Neural cell (in vitro differentiated cells): ENCODE results near the gene PLXNA2. TPM values are rescaled to one million over a fixed set of nuclear protein-coding genes. Genes with fewer than 3 reads are reported as not detected.

Source experiments
- H2AFZ ChIP-seq: fragments of 200-600, 300-800 bp; sonication (generic), shearing (Covaris generic); 2 replicates; pipeline ENCODE4 v1.6.0; 2014; ENCODE audit warnings: low read depth, mild to moderate bottlenecking, antibody characterized with exemption, low read length, moderate library complexity
- H3F3A ChIP-seq: fragments of 200-600 bp; shearing (Covaris generic); 2 replicates; pipeline ENCODE4 v1.6.1; 2016; ENCODE audit warnings: mild to moderate bottlenecking, moderate library complexity, mixed read lengths, antibody characterized with exemption, low read length; ENCODE audit not compliant: insufficient read depth, poor library complexity, severe bottlenecking
- H3K27ac ChIP-seq: fragments of 200-600, 300-800 bp; sonication (generic), shearing (Covaris generic); 2 replicates; pipeline ENCODE4 v1.5.1; 2014; ENCODE audit warnings: mild to moderate bottlenecking, low read length, moderate library complexity
- H3K27me3 ChIP-seq: fragments of 300-800, 200-600 bp; sonication (generic), shearing (Covaris generic); 2 replicates; pipeline ENCODE4 v1.6.0; 2014; ENCODE audit warnings: mild to moderate bottlenecking, low read depth, low read length, moderate library complexity; ENCODE audit not compliant: insufficient read depth
- H3K36me3 ChIP-seq: fragments of 300-800, 200-600 bp; sonication (generic), shearing (Covaris generic); 2 replicates; pipeline ENCODE4 v1.5.1; 2014; ENCODE audit warnings: mild to moderate bottlenecking, antibody characterized with exemption, low read length, moderate library complexity; ENCODE audit not compliant: insufficient read depth
- H3K4me2 ChIP-seq: fragments of 300-800, 200-600 bp; sonication (generic), shearing (Covaris generic); 2 replicates; pipeline ENCODE4 v1.6.0; 2014; ENCODE audit warnings: mild to moderate bottlenecking, low read length
- H3K4me3 ChIP-seq: fragments of 300-800, 200-600 bp; sonication (generic), shearing (Covaris generic); 2 replicates; pipeline ENCODE4 v1.5.1; 2014; ENCODE audit warnings: mild to moderate bottlenecking, low read length, moderate library complexity
- H3K79me2 ChIP-seq: fragments of 200-600 bp; shearing (Covaris generic); replicated peaks from 2 replicates; pipeline ENCODE4 v1.6.0; 2014; ENCODE audit warnings: mild to moderate bottlenecking, low read length, moderate library complexity; ENCODE audit not compliant: insufficient read depth
- H3K9ac ChIP-seq: fragments of 300-800, 200-600 bp; sonication (generic), shearing (Covaris generic); 2 replicates; pipeline ENCODE4 v1.6.1; 2016; ENCODE audit warnings: mild to moderate bottlenecking, low read length, mixed read lengths
- H3K9me2 ChIP-seq: fragments of 200-600 bp; shearing (Covaris generic); 2 replicates; pipeline ENCODE4 v1.6.1; 2016; ENCODE audit warnings: mild to moderate bottlenecking, low read length, mixed read lengths; ENCODE audit not compliant: insufficient read depth
- H3K9me3 ChIP-seq: fragments of 200-600, 300-800 bp; sonication (generic), shearing (Covaris generic); 2 replicates; pipeline ENCODE4 v1.6.1; 2016; ENCODE audit warnings: mild to moderate bottlenecking, mixed run types, low read length, moderate library complexity, mixed read lengths
- H4K20me1 ChIP-seq: fragments of 200-600 bp; shearing (Covaris generic); 2 replicates; pipeline ENCODE4 v1.6.1; 2016; ENCODE audit warnings: mild to moderate bottlenecking, mixed run types; ENCODE audit not compliant: insufficient read depth
- EP300 ChIP-seq: fragments of 450-650 bp; conservative IDR thresholded peaks from 2 replicates; pipeline ENCODE4 v1.6.1; 2014; ENCODE audit warnings: antibody characterized with exemption, mild to moderate bottlenecking, moderate library complexity; ENCODE audit not compliant: poor library complexity, severe bottlenecking
- EZH2 ChIP-seq: fragments of 200-600, 300-800 bp; shearing (Covaris generic), sonication (generic); IDR thresholded peaks from 2 replicates; pipeline ENCODE4 v1.6.1; 2014; ENCODE audit warnings: antibody characterized with exemption, low read length, borderline replicate concordance, mild to moderate bottlenecking; ENCODE audit not compliant: insufficient read depth, poor library complexity, severe bottlenecking
- MXI1 ChIP-seq: fragments of 450-650 bp; conservative IDR thresholded peaks from 2 replicates; pipeline ENCODE4 v1.6.1; 2014; ENCODE audit warnings: antibody characterized with exemption, mild to moderate bottlenecking; ENCODE audit not compliant: poor library complexity, severe bottlenecking
- POLR2AphosphoS5 ChIP-seq: IDR thresholded peaks from 2 replicates; pipeline ENCODE4 v1.6.1; 2012
- RAD21 ChIP-seq: fragments of 450-650 bp; conservative IDR thresholded peaks from 2 replicates; pipeline ENCODE4 v1.6.1; 2014; ENCODE audit warnings: antibody characterized with exemption, mild to moderate bottlenecking, moderate library complexity
- SMC3 ChIP-seq: fragments of 450-650 bp; conservative IDR thresholded peaks from 2 replicates; pipeline ENCODE4 v1.6.1; 2014; ENCODE audit warnings: antibody characterized with exemption, mild to moderate bottlenecking, moderate library complexity; ENCODE audit not compliant: poor library complexity
- TAF1 ChIP-seq: IDR thresholded peaks from 2 replicates; pipeline ENCODE4 v1.6.1; 2012; ENCODE audit warnings: low read depth
- polyA plus RNA-seq: library from polyadenylated mRNA; depleted of rRNA; stranded (reverse); fragments of >200 nt; gene quantifications from 2 replicates; pipeline ENCODE4 v1.2.3, GENCODE V29; 2014
- TF ChIP-seq, protein P1 (sequence below): fragments of 450-650 bp; IDR thresholded peaks from 2 replicates; pipeline ENCODE4 v1.5.1; 2014; ENCODE audit warnings: antibody characterized with exemption, mild to moderate bottlenecking, moderate library complexity; ENCODE audit not compliant: poor library complexity, severe bottlenecking
- TF ChIP-seq, protein P2 (sequence below): IDR thresholded peaks from 2 replicates; pipeline ENCODE4 v1.6.1; 2012; ENCODE audit warnings: borderline replicate concordance

PLXNA2 gene
- polyA plus RNA-seq, 1 donor from 2014 or later, result 30.6 TPM

DNA sequence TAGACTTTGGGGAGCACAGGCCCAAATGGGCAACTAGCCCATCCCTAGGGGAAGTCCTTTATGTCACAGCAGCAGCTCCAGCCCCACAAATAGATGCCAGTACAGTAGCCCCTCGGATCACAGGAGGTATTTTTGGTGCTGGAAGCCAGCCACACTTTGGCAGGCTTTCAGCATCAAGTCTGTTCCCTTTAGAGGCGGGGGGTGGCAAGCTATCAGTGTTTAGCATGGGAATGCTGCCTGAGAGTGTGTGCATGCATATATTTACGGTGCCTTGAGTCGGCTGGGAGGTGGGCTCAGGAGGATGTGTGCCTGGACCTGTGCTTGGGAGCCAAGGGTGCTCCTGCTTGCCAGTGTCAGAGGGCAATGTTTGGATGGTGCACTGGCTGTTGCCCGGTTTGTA, 3.5 kb upstream of the PLXNA2 start:
- TF ChIP-seq, protein P1, sequence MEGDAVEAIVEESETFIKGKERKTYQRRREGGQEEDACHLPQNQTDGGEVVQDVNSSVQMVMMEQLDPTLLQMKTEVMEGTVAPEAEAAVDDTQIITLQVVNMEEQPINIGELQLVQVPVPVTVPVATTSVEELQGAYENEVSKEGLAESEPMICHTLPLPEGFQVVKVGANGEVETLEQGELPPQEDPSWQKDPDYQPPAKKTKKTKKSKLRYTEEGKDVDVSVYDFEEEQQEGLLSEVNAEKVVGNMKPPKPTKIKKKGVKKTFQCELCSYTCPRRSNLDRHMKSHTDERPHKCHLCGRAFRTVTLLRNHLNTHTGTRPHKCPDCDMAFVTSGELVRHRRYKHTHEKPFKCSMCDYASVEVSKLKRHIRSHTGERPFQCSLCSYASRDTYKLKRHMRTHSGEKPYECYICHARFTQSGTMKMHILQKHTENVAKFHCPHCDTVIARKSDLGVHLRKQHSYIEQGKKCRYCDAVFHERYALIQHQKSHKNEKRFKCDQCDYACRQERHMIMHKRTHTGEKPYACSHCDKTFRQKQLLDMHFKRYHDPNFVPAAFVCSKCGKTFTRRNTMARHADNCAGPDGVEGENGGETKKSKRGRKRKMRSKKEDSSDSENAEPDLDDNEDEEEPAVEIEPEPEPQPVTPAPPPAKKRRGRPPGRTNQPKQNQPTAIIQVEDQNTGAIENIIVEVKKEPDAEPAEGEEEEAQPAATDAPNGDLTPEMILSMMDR, result no peak
- TF ChIP-seq, protein P2, sequence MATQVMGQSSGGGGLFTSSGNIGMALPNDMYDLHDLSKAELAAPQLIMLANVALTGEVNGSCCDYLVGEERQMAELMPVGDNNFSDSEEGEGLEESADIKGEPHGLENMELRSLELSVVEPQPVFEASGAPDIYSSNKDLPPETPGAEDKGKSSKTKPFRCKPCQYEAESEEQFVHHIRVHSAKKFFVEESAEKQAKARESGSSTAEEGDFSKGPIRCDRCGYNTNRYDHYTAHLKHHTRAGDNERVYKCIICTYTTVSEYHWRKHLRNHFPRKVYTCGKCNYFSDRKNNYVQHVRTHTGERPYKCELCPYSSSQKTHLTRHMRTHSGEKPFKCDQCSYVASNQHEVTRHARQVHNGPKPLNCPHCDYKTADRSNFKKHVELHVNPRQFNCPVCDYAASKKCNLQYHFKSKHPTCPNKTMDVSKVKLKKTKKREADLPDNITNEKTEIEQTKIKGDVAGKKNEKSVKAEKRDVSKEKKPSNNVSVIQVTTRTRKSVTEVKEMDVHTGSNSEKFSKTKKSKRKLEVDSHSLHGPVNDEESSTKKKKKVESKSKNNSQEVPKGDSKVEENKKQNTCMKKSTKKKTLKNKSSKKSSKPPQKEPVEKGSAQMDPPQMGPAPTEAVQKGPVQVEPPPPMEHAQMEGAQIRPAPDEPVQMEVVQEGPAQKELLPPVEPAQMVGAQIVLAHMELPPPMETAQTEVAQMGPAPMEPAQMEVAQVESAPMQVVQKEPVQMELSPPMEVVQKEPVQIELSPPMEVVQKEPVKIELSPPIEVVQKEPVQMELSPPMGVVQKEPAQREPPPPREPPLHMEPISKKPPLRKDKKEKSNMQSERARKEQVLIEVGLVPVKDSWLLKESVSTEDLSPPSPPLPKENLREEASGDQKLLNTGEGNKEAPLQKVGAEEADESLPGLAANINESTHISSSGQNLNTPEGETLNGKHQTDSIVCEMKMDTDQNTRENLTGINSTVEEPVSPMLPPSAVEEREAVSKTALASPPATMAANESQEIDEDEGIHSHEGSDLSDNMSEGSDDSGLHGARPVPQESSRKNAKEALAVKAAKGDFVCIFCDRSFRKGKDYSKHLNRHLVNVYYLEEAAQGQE, result no peak
- TF ChIP-seq EZH2, result no peak
- no peak for TF ChIP-seq POLR2AphosphoS5
- TF ChIP-seq TAF1, result no peak
- no peak for TF ChIP-seq RAD21
- no peak for TF ChIP-seq EP300
- no peaks in the 10 kb centered on the region for H3K9me2 ChIP-seq
- H3K27ac ChIP-seq, result no peak overlapping the region
- H3K27me3 ChIP-seq, result no peaks in the 10 kb centered on the region
- no peaks in the 10 kb centered on the region for H3K36me3 ChIP-seq
- H3F3A ChIP-seq, result peaks cover 7% of the 10 kb centered on the region
- H3K4me2 ChIP-seq, result no peak overlapping the region
- no peaks in the 10 kb centered on the region for H4K20me1 ChIP-seq
- no peaks in the 10 kb centered on the region for H3K9me3 ChIP-seq
- H3K4me3 ChIP-seq, result no peak overlapping the region
- H3K79me2 ChIP-seq, result peaks cover 10% of the 10 kb centered on the region
- no peak overlapping the region for H3K9ac ChIP-seq
- H2AFZ ChIP-seq, result no peak overlapping the region

DNA sequence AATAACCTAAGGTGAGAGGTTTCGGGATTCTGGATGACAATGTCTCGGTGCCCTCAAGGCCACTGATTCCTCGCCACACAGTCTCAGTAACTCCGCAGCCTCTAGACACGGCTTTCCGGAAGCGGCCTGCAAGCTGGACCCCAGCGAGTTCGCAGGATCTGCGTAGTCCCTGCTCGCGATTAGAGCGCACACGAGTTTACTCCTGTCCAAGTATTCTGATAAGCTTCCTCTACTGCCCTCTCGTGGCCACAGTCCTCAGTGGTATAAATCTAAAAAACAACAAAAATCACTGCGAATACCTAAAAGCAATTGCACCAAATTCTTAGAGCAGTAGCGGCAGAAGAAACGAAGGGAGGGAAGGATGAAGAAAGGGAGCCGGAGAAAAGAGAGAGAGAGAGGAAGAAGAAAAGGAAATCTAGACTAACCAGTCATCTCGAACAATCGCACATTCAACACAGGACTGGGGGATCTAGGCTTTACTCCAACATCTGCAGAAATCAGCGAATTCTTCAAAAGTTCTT, 1.1 kb upstream of the PLXNA2 start:
- Histone ChIP-seq H3K4me3 (peak overlapping the region; percentile 95), H3K9ac (peak overlapping the region; percentile 95), H3K36me3 (no peaks in the 10 kb centered on the region), H4K20me1 (peaks cover 6% of the 10 kb centered on the region), H3K79me2 (peaks cover 35% of the 10 kb centered on the region), H3K4me2 (peak overlapping the region; percentile 79), H3K9me3 (no peaks in the 10 kb centered on the region), H3K9me2 (no peaks in the 10 kb centered on the region), H3K27me3 (no peaks in the 10 kb centered on the region), H3K27ac (peak overlapping the region; percentile 92), H3F3A (no peaks in the 10 kb centered on the region), H2AFZ (no peak overlapping the region)
- TF ChIP-seq EP300, result peak; percentile 31
- TF ChIP-seq EZH2, result no peak
- TF ChIP-seq MXI1, result peak; percentile 56
- TF ChIP-seq, protein P1, result peak; percentile 87
- TF ChIP-seq TAF1, result no peak
- TF ChIP-seq POLR2AphosphoS5, result peak; percentile 29
- peak; percentile 85 for TF ChIP-seq RAD21
- peak; percentile 92 for TF ChIP-seq SMC3
- TF ChIP-seq, protein P2, result no peak
